Spleen (tissue), 7 donors: ENCODE results near the gene PFKP.

Experiments
- POLR2A ChIP-seq, 3 donors: fragments of 450-650 bp; IDR thresholded peaks; one replicate each; pipeline ENCODE4 v1.5.1; 2017; ENCODE audit warnings: antibody characterized with exemption in 3 of 3, mild to moderate bottlenecking in 1 of 3
- POLR2AphosphoS5 ChIP-seq, 3 donors: sonication (generic); formaldehyde crosslinking; IDR thresholded peaks; one replicate each; pipeline ENCODE4 v1.5.1; 2017; ENCODE audit warnings: antibody characterized with exemption in 3 of 3
- TF ChIP-seq, protein P1 (sequence below), 11 experiments: fragments of 200-600 bp in 7 of 11; fragments of 450-650 bp in 4 of 11; sonication (generic) in 4 of 11; IDR thresholded peaks in 8 of 11; conservative IDR thresholded peaks in 3 of 11; 1 replicate in 7 of 11; 2 replicates in 4 of 11; pipeline versions ENCODE4 v1.4.0 to v1.8.0; 2016 to 2021; ENCODE audit warnings: antibody characterized with exemption in 11 of 11, inconsistent platforms in 4 of 11, mild to moderate bottlenecking in 1 of 11
- donor health status: DM: no; HTN: no; CAD: no; lungs with moderate emphysema.
- donor health status: DM: no; HTN: no; CAD: no.
- donor health status: DM: no; HTN: no; CAD: no.

DNA sequence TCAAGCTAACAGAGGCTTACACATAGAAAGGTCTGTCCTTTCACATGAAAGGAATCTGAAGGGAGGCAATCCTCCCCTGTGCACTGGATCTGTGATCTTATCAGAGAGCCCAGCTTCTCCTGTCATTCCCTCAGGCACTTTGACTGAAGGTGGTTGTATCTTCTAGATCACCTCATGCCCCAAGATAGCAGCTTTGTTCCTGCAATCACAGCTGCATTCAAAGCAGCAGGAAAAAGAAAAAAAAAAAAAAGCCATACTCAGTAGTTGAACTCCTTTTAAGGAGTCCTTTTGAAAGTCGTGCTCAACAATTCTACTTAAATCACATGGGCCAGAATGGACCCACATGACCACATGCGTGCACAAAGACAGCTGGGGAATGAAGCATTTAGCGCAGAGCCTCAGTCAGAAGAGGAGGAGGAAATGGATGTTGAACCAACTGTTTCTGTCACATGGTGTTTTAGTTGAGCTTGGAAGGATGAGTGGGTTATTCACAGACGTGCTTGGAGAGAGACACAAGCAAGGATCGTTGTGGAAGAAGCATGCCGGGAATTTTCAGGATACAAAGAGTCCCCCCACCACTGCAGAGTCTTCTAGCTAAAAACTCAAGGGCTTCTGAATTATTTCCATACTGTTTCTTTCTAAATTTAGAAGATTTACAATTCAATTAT is 13.0 kb upstream of the PFKP start:
- TF ChIP-seq POLR2A (IDR thresholded peaks at IDR 0.05) (no peak), POLR2AphosphoS5 (IDR thresholded peaks at IDR 0.05) (no peak)
- TF ChIP-seq, protein P1, sequence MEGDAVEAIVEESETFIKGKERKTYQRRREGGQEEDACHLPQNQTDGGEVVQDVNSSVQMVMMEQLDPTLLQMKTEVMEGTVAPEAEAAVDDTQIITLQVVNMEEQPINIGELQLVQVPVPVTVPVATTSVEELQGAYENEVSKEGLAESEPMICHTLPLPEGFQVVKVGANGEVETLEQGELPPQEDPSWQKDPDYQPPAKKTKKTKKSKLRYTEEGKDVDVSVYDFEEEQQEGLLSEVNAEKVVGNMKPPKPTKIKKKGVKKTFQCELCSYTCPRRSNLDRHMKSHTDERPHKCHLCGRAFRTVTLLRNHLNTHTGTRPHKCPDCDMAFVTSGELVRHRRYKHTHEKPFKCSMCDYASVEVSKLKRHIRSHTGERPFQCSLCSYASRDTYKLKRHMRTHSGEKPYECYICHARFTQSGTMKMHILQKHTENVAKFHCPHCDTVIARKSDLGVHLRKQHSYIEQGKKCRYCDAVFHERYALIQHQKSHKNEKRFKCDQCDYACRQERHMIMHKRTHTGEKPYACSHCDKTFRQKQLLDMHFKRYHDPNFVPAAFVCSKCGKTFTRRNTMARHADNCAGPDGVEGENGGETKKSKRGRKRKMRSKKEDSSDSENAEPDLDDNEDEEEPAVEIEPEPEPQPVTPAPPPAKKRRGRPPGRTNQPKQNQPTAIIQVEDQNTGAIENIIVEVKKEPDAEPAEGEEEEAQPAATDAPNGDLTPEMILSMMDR (IDR thresholded peaks at IDR 0.05 in 8 of 11, conservative IDR thresholded peaks at IDR 0.05 in 3 of 11) = no peak
